ENCODE measurements around the gene KRT71. TPM values are rescaled to one million over a fixed set of nuclear protein-coding genes. Genes with fewer than 3 reads are reported as not detected.

The KRT71 gene
- polyA plus RNA-seq, 1 experiment = not detected

DNA sequence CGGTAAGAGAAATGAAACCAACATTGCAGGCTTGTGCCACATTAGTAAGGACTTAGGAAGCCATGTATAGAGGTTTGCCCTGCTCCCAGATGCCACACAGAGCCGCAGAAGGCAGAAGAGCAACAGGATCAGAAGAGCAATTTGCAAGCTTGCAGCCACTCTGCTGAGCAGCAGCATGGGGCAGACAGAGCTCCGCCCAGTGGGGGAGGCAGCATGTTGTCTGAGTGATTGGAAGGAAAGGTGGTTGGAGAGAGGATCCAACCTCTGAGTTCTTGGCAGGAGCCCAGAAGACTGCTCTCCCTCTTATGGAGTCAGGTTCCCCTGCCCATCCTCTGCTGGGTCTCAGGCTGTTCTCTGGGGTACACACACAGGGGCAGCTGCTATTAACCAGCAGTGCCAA lies 57.6 kb downstream of the KRT71 start:
- H3K4me3 ChIP-seq (ENCODE audit: low read depth, low read length) = no peak overlapping the region
- no peak for DNase-seq (ENCODE audit: low read depth)
- TF ChIP-seq, protein P1, sequence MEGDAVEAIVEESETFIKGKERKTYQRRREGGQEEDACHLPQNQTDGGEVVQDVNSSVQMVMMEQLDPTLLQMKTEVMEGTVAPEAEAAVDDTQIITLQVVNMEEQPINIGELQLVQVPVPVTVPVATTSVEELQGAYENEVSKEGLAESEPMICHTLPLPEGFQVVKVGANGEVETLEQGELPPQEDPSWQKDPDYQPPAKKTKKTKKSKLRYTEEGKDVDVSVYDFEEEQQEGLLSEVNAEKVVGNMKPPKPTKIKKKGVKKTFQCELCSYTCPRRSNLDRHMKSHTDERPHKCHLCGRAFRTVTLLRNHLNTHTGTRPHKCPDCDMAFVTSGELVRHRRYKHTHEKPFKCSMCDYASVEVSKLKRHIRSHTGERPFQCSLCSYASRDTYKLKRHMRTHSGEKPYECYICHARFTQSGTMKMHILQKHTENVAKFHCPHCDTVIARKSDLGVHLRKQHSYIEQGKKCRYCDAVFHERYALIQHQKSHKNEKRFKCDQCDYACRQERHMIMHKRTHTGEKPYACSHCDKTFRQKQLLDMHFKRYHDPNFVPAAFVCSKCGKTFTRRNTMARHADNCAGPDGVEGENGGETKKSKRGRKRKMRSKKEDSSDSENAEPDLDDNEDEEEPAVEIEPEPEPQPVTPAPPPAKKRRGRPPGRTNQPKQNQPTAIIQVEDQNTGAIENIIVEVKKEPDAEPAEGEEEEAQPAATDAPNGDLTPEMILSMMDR (IDR thresholded peaks at IDR 0.05; ENCODE audit: insufficient read depth, low read depth, low read length) = no peak
- POLR2A ChIA-PET = no interaction called here
- CTCF ChIA-PET = interaction anchor here (0.6 to 3.2 kb wide), 4 partner anchors 10 to 115 kb away, joined by 3 to 17 read pairs (median 4); no protein-coding TSS in a partner anchor
- peaks cover 5% of the 10 kb centered on the region for H3K27me3 ChIP-seq (ENCODE audit: control insufficient read depth, insufficient read depth, low read length)
- H3K36me3 ChIP-seq (ENCODE audit: control insufficient read depth, insufficient read depth, low read length) = no peaks in the 10 kb centered on the region

DNA sequence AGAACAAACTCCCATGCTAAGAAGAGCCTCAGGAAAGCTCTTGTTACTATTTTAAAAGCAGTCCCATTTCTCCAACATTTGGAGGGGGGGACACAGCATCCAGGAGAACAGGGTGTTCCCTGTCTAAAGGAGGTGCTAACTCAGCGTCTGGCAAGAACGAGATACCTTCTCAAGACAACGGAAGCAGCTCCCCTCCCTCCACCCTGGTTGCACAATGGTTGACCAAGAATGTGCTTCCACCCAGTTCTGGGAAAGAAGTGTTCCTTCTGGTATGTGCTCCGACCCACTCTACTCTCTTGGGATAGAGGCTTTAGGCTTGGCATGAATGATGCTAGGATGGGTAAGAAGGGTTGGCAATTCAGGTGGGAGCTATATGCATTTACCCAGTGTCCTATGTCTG lies 58.4 kb downstream of the KRT71 start:
- no peak for DNase-seq (ENCODE audit: low read depth)
- ChIA-PET CTCF (interaction anchor here (0.7 to 3.2 kb wide), 6 partner anchors 12 to 122 kb away, joined by 3 to 17 read pairs (median 4); no protein-coding TSS in a partner anchor), POLR2A (interaction anchor here (0.7 kb wide), 1 partner anchor 9 kb away, joined by 4 read pairs; no protein-coding TSS in a partner anchor)
- TF ChIP-seq, protein P1 (IDR thresholded peaks at IDR 0.05; ENCODE audit: insufficient read depth, low read depth, low read length) = no peak
- no peaks in the 10 kb centered on the region for H3K36me3 ChIP-seq (ENCODE audit: control insufficient read depth, insufficient read depth, low read length)
- H3K4me3 ChIP-seq (ENCODE audit: low read depth, low read length) = no peak overlapping the region
- peaks cover 7% of the 10 kb centered on the region for H3K27me3 ChIP-seq (ENCODE audit: control insufficient read depth, insufficient read depth, low read length)

DNA sequence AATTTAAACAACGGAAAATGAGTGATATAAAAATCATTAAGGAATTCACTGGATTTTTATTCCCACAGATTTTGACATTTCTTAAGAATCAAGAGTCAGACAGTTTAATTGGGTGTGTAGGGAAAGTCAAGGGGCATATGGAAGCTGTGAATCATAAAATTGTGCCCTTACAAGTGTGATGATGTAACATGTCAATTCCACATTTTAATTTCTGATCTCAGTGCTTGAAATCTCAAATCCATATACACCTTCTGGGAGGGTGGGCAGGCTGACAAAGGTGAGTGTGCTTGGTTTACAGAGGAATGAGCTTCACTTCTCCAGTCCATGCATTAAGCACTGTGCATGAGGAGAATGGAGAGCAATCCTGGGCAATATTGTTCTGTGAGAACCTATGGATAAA lies 58.8 kb downstream of the KRT71 start:
- TF ChIP-seq, protein P1 (IDR thresholded peaks at IDR 0.05; ENCODE audit: insufficient read depth, low read depth, low read length) = no peak
- Histone ChIP-seq H3K36me3 (ENCODE audit: control insufficient read depth, insufficient read depth, low read length) (no peaks in the 10 kb centered on the region), H3K27me3 (ENCODE audit: control insufficient read depth, insufficient read depth, low read length) (peaks cover 7% of the 10 kb centered on the region), H3K4me3 (ENCODE audit: low read depth, low read length) (no peak overlapping the region)
- DNase-seq (ENCODE audit: low read depth) = no peak
- ChIA-PET POLR2A (interaction anchor here (0.7 kb wide), 1 partner anchor 9 kb away, joined by 4 read pairs; no protein-coding TSS in a partner anchor), CTCF (interaction anchor here (0.6 to 3.2 kb wide), 6 partner anchors 13 to 122 kb away, joined by 3 to 10 read pairs (median 3); no protein-coding TSS in a partner anchor)

Other genes with a start within 250 kb of the KRT71 start
- gene KRT83, start 231.7 kb downstream of the KRT71 start, polyA plus RNA-seq (2011; rRNA removed) = 0.07 and 0.10 TPM in 2 replicates
- gene KRT85, start 185.7 kb downstream of the KRT71 start, polyA plus RNA-seq (2011; rRNA removed) = not detected in 2 replicates
- not detected in 2 replicates for gene KRT84, start 167.5 kb downstream of the KRT71 start, polyA plus RNA-seq (2011; rRNA removed)
- not detected in 2 replicates for gene KRT82, start 146.8 kb downstream of the KRT71 start, polyA plus RNA-seq (2011; rRNA removed)
- gene KRT75, start 118.8 kb downstream of the KRT71 start, polyA plus RNA-seq (2011; rRNA removed) = not detected in 2 replicates
- not detected in 2 replicates for gene KRT6B, start 101.0 kb downstream of the KRT71 start, polyA plus RNA-seq (2011; rRNA removed)
- not detected in 2 replicates for gene KRT6C, start 79.3 kb downstream of the KRT71 start, polyA plus RNA-seq (2011; rRNA removed)
- gene KRT6A, start 59.9 kb downstream of the KRT71 start, polyA plus RNA-seq (2011; rRNA removed) = not detected in 2 replicates
- not detected in 2 replicates for gene KRT5, start 32.8 kb downstream of the KRT71 start, polyA plus RNA-seq (2011; rRNA removed)
- not detected in 2 replicates for gene KRT74, start 20.7 kb upstream of the KRT71 start, polyA plus RNA-seq (2011; rRNA removed)
- gene KRT72, start 48.3 kb upstream of the KRT71 start, polyA plus RNA-seq (2011; rRNA removed) = not detected in 2 replicates
- not detected in 2 replicates for gene KRT73, start 65.4 kb upstream of the KRT71 start, polyA plus RNA-seq (2011; rRNA removed)
- not detected in 2 replicates for gene KRT2, start 99.1 kb upstream of the KRT71 start, polyA plus RNA-seq (2011; rRNA removed)
- not detected in 2 replicates for gene KRT1, start 127.3 kb upstream of the KRT71 start, polyA plus RNA-seq (2011; rRNA removed)
- gene KRT77, start 150.4 kb upstream of the KRT71 start, polyA plus RNA-seq (2011; rRNA removed) = not detected in 2 replicates
- not detected in 2 replicates for gene KRT76, start 224.2 kb upstream of the KRT71 start, polyA plus RNA-seq (2011; rRNA removed)
- not detected in 2 replicates for gene KRT3, start 243.0 kb upstream of the KRT71 start, polyA plus RNA-seq (2011; rRNA removed)

Data from BJ (cell line).